ENCODE measurements around the gene PRM2. TPM values are rescaled to one million over a fixed set of nuclear protein-coding genes. Genes with fewer than 3 reads are reported as not detected.

The PRM2 gene
- total RNA-seq, 1 donor, result not detected

GRCh38 chr16:11259655-11260595 lies 16.4 kb downstream of the PRM2 start:
- TF ChIP-seq, protein P1, sequence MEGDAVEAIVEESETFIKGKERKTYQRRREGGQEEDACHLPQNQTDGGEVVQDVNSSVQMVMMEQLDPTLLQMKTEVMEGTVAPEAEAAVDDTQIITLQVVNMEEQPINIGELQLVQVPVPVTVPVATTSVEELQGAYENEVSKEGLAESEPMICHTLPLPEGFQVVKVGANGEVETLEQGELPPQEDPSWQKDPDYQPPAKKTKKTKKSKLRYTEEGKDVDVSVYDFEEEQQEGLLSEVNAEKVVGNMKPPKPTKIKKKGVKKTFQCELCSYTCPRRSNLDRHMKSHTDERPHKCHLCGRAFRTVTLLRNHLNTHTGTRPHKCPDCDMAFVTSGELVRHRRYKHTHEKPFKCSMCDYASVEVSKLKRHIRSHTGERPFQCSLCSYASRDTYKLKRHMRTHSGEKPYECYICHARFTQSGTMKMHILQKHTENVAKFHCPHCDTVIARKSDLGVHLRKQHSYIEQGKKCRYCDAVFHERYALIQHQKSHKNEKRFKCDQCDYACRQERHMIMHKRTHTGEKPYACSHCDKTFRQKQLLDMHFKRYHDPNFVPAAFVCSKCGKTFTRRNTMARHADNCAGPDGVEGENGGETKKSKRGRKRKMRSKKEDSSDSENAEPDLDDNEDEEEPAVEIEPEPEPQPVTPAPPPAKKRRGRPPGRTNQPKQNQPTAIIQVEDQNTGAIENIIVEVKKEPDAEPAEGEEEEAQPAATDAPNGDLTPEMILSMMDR (IDR thresholded peaks at IDR 0.05; ENCODE audit: insufficient read depth, low read length), result no peak
- H3K4me3 ChIP-seq (ENCODE audit: low read depth, low read length), result no peak overlapping the region
- DNase-seq (ENCODE audit: low read depth), result no peak

DNA sequence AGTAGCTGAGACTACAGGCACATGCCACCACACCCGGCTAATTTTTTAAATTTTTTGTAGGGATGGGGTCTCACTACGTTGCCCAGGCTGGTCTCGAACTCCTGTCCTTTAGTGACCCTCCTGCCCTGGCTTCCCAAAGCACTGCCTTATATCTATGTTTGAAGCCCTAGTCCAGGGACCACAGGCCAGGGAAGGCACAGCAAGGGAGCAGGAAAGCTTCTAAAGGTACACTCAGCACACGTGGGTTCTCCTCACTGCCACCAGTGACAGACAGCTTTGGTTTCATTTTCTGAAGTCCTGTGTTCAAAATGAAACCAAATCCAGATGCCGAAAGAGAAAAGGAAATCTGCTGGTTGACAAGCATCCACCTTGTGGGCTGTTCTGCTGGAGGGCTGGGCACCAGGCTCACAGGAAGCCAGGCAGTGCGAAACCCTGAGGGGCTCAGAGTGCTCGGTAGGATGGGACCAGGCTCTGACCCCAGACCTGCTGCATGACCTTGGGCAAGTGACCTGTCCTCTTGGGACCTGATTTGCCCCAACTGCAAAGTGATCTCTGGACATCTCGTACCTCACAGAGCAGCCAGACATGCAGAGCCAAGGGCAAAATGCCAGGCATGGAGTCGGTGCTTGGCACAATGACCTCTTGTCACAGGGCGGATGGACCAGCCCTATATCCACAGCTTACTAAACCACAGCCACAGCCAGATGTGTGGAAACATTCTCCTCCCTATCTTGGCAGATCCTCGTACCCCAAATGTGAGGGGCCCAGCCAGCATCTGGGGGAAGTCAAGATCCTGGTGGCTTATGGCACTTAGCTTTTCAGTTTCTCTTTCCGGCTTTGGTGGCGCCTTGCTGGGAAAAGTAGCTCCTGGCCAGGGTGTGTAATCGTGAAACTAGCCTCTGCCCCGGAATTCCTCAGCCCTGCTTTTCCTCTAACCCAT lies 17.5 kb downstream of the PRM2 start:
- peak; percentile 35 for DNase-seq (ENCODE audit: low read depth)
- TF ChIP-seq, protein P1 (IDR thresholded peaks at IDR 0.05; ENCODE audit: insufficient read depth, low read length), result no peak
- H3K4me3 ChIP-seq (ENCODE audit: low read depth, low read length), result no peak overlapping the region

DNA sequence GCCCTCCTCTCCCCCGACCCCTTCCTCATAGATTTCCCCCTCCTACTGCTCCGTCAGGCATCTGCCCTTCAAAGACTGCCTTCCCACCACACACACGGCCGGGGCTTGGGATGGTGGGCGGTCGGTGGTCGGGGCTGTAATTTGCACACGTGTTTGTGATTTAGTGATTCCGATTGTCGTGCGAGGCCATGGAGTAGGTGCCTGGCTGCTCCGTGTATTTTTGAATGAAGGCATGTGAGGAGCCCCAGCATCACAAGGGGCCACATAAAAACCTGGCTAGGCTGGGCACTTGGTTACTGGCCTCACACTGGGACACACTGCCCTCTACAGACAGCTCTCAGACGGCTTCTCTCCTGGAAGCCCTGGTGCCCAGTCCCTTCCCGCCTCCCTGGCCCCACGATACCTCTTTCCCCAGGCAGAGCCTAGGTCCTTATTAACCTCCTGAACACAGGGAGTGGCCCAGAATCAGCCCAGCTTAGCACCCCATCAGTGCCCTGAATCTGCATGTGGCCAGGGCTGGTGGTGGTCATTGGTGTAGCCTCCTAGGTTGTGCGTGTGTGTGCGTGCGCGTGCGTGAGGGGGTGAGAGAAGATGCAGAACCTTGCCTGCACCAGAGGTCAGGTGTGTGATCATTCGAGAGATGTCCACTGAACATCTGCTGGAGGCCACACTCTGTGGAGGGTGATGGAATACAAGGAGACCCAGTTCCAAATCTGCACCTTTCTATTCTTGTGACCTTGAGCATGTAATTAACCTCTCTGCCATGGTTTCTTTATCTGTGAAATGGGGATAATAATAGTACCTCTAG lies 18.9 kb downstream of the PRM2 start:
- peak overlapping the region; percentile 79 for H3K4me3 ChIP-seq (ENCODE audit: low read depth, low read length)
- TF ChIP-seq, protein P1 (IDR thresholded peaks at IDR 0.05; ENCODE audit: insufficient read depth, low read length), result peak; percentile 85
- peak; percentile 82 for DNase-seq (ENCODE audit: low read depth)

DNA sequence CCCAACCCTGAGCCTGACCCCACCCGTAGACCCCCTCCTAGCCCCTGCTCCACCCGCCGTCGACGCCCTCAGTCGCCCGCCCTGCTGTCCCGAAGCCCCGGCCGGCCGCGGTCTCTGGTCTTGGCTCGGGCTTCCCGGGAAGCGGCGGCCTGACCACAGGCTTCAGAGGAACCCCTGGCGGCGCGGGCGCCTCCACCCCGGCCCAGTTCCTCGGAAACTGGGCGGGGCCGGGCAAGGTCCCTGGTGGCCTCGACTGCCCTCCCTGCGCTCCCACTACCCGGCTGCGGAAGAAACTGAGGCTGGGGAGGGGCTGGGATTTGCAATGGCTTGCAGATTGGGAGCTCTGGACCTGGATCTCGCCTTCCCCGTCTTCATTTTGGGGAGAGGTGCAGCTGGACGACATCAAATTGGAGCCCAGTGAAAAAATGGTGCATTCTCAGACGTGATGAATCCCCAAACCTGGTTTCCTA lies 19.6 kb downstream of the PRM2 start:
- peak overlapping the region; percentile 79 for H3K4me3 ChIP-seq (ENCODE audit: low read depth, low read length)
- TF ChIP-seq, protein P1 (IDR thresholded peaks at IDR 0.05; ENCODE audit: insufficient read depth, low read length), result no peak
- peak; percentile 39 for DNase-seq (ENCODE audit: low read depth)

GRCh38 chr16:11255737-11256660 lies 20.3 kb downstream of the PRM2 start, which contains the start of gene SOCS1:
TSS of gene SOCS1 (minus strand) at chr16:11256204. CDS start at chr16:11255478, 726 bp downstream.
- TF ChIP-seq, protein P1 (IDR thresholded peaks at IDR 0.05; ENCODE audit: insufficient read depth, low read length), result peak; percentile 66
- peak; percentile 82 for DNase-seq (ENCODE audit: low read depth)
- peak within 1 kb of the TSS; percentile 79 for H3K4me3 ChIP-seq (ENCODE audit: low read depth, low read length)
